ENCODE data around the gene DNASE1L2.
"Not testable (repeated sequence)": the region's sequence is repeated elsewhere in the genome, so short reads cannot be mapped to it uniquely, and the experiment has no call there.

DNASE1L2 gene

GRCh38 chr16:2240331-2240730 is 4.1 kb downstream of the DNASE1L2 start:
- DNase-seq (ENCODE audit: low spot score), result not testable (repeated sequence)

GRCh38 chr16:2242598-2242997 is 6.4 kb downstream of the DNASE1L2 start:
- DNase-seq (ENCODE audit: low spot score), result no peak

GRCh38 chr16:2243031-2243528 is 6.8 kb downstream of the DNASE1L2 start:
- no peak for DNase-seq (ENCODE audit: low spot score)

GRCh38 chr16:2243781-2244180 is 7.5 kb downstream of the DNASE1L2 start:
- DNase-seq (ENCODE audit: low spot score), result no peak

- DNase-seq (ENCODE audit: low spot score), result no peak
Observed at GRCh38 chr16:2244301-2244700, 8.1 kb downstream of the DNASE1L2 start.

- DNase-seq (ENCODE audit: low spot score), result no peak
Observed at GRCh38 chr16:2244926-2245795, 8.9 kb downstream of the DNASE1L2 start.

GRCh38 chr16:2246301-2246885 is 10.1 kb downstream of the DNASE1L2 start:
- DNase-seq (ENCODE audit: low spot score), result no peak

- DNase-seq (ENCODE audit: low spot score), result peak; percentile 39
Observed at GRCh38 chr16:2250652-2251295, 14.5 kb downstream of the DNASE1L2 start.

- DNase-seq (ENCODE audit: low spot score), result peak; percentile 85
Observed at GRCh38 chr16:2251296-2252111, 15.3 kb downstream of the DNASE1L2 start, which contains the start of gene ECI1. Gene ECI1, minus strand, starts transcription at chr16:2251587. Its CDS starts 21 bp downstream, at chr16:2251566.

GRCh38 chr16:2252806-2253148 is 16.5 kb downstream of the DNASE1L2 start:
- no peak for DNase-seq (ENCODE audit: low spot score)

- no peak for DNase-seq (ENCODE audit: low spot score)
Observed at GRCh38 chr16:2253293-2253692, 17.0 kb downstream of the DNASE1L2 start.

- DNase-seq (ENCODE audit: low spot score), result no peak
Observed at GRCh38 chr16:2256531-2257140, 20.4 kb downstream of the DNASE1L2 start.

GRCh38 chr16:2257726-2258125 is 21.5 kb downstream of the DNASE1L2 start:
- DNase-seq (ENCODE audit: low spot score), result no peak

- DNase-seq (ENCODE audit: low spot score), result not testable (repeated sequence)
Observed at GRCh38 chr16:2258530-2258929, 22.3 kb downstream of the DNASE1L2 start.

- no peak for DNase-seq (ENCODE audit: low spot score)
Observed at GRCh38 chr16:2260250-2260649, 24.0 kb downstream of the DNASE1L2 start.

- not testable (repeated sequence) for DNase-seq (ENCODE audit: low spot score)
Observed at GRCh38 chr16:2263026-2263425, 26.8 kb downstream of the DNASE1L2 start.

- peak; percentile 21 for DNase-seq (ENCODE audit: low spot score)
Observed at GRCh38 chr16:2266887-2267286, 30.6 kb downstream of the DNASE1L2 start.

GRCh38 chr16:2267505-2267912 is 31.3 kb downstream of the DNASE1L2 start:
- not testable (repeated sequence) for DNase-seq (ENCODE audit: low spot score)

- peak; percentile 94 for DNase-seq (ENCODE audit: low spot score)
Observed at GRCh38 chr16:2267913-2268666, 31.8 kb downstream of the DNASE1L2 start, which contains the start of gene RNPS1. Gene RNPS1, minus strand, starts transcription at chr16:2268126. Its CDS starts 3,483 bp downstream, at chr16:2264643.

- no peak for DNase-seq (ENCODE audit: low spot score)
Observed at GRCh38 chr16:2270070-2270462, 33.8 kb downstream of the DNASE1L2 start.
